ENCODE measurements around the gene EPGN.

The EPGN gene

GRCh38 chr4:74364256-74364651 lies 56.0 kb downstream of the EPGN start:
- Histone ChIP-seq H3K4me3 (ENCODE audit: insufficient read depth, low read depth, low read length) (no peak overlapping the region), H3K9me3 (ENCODE audit: control insufficient read depth, low read length) (no peaks in the 10 kb centered on the region), H3K4me1 (ENCODE audit: control insufficient read depth, insufficient read depth, low read length) (no peaks in the 10 kb centered on the region), H3K36me3 (ENCODE audit: control insufficient read depth, insufficient read depth, low read length) (no peaks in the 10 kb centered on the region), H3K27ac (ENCODE audit: insufficient read depth, low read depth, low read length, poor library complexity, severe bottlenecking) (no peak overlapping the region), H3K27me3 (ENCODE audit: control insufficient read depth, insufficient read depth, low read length, poor library complexity, severe bottlenecking) (peaks cover 39% of the 10 kb centered on the region)
- WGBS, 2 experiments: 22 to 30% methylated on average over 8 of the region's 8 CpGs

DNA sequence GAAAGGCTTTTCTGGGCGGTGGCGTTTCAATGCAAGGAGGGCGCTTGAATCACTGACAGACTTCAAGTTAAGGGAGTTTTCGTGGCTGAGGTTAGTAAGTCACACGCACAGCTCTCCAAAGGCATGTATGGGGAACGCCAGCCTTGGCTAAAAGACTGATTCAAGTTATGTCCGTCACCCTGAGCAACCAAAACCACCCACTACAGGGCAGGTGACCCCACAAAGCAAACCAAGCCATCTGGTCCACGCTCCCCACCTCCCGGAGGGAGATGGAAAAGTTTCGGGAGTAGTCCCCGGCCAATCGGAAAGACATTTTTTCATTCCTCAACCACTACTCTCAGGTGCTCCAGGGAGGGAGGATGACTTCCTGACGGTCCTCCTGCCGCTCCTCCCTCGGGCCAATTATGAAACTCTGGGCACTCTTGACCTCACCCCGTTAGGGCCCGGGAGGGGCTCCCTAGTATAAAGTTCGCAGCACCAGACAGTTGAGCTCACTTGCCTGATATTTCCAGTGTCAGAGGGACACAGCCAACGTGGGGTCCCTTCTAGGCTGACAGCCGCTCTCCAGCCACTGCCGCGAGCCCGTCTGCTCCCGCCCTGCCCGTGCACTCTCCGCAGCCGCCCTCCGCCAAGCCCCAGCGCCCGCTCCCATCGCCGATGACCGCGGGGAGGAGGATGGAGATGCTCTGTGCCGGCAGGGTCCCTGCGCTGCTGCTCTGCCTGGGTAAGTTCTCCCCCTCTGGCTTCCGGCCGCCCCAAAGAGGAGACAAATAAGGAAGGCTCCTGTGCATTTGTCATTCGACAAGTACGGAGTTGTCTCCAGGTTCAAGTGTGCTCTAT lies 56.6 kb downstream of the EPGN start, which contains the start of gene EREG:
Gene EREG, plus strand, starts transcription at position 494 of the 840 bp plus-strand sequence. Its CDS starts 164 bp downstream, at position 658.
- H3K4me1 ChIP-seq (ENCODE audit: control insufficient read depth, insufficient read depth, low read length): no peaks in the 10 kb centered on the region

GRCh38 chr4:74365761-74366160 lies 57.5 kb downstream of the EPGN start:
- H3K36me3 ChIP-seq (ENCODE audit: control insufficient read depth, insufficient read depth, low read length): no peaks in the 10 kb centered on the region
- no peak overlapping the region for H3K4me3 ChIP-seq (ENCODE audit: insufficient read depth, low read depth, low read length)
- no peaks in the 10 kb centered on the region for H3K4me1 ChIP-seq (ENCODE audit: control insufficient read depth, insufficient read depth, low read length)
- no peaks in the 10 kb centered on the region for H3K9me3 ChIP-seq (ENCODE audit: control insufficient read depth, low read length)
- WGBS, 2 experiments: 3 to 7% methylated on average over 11 of the region's 11 CpGs
- peaks cover 39% of the 10 kb centered on the region for H3K27me3 ChIP-seq (ENCODE audit: control insufficient read depth, insufficient read depth, low read length, poor library complexity, severe bottlenecking)
- H3K27ac ChIP-seq (ENCODE audit: insufficient read depth, low read depth, low read length, poor library complexity, severe bottlenecking): no peak overlapping the region

More for the DNA sequence above, 56.6 kb downstream of the EPGN start, which contains the start of gene EREG:
- Histone ChIP-seq H3K9me3 (ENCODE audit: control insufficient read depth, low read length) (no peaks in the 10 kb centered on the region), H3K4me3 (ENCODE audit: insufficient read depth, low read depth, low read length) (peak within 1 kb of the TSS; percentile 31), H3K36me3 (ENCODE audit: control insufficient read depth, insufficient read depth, low read length) (no peaks in the 10 kb centered on the region), H3K27me3 (ENCODE audit: control insufficient read depth, insufficient read depth, low read length, poor library complexity, severe bottlenecking) (peaks cover 39% of the 10 kb centered on the region), H3K27ac (ENCODE audit: insufficient read depth, low read depth, low read length, poor library complexity, severe bottlenecking) (no peak within 1 kb of the TSS)
- 1% methylated on average over 40 of the region's 40 CpGs for whole genome bisulfite sequencing, 2 experiments
